NB4 (cell line): ENCODE measurements around the gene DOCK9.
A peak's percentile ranks its signal among the peaks of the same experiment; 100 is the strongest.

Experiments
- DNase-seq: peaks from one replicate; pipeline ENCODE4 v3.0.0; 2010; ENCODE audit warnings: low read depth
- H3K4me3 ChIP-seq: one replicate; pipeline ENCODE4 v1.5.1; 2011; ENCODE audit warnings: mild to moderate bottlenecking, low read depth, low read length, moderate library complexity
- MYC ChIP-seq: IDR thresholded peaks from 2 replicates; pipeline ENCODE4 v1.6.1; 2011; ENCODE audit warnings: low read depth, low read length
- POLR2A ChIP-seq: IDR thresholded peaks from 2 replicates; pipeline ENCODE4 v1.6.1; 2011; ENCODE audit warnings: mild to moderate bottlenecking; ENCODE audit not compliant: insufficient read length; ENCODE audit errors: extremely low read depth
- TF ChIP-seq, protein P1 (sequence below): IDR thresholded peaks from 2 replicates; pipeline ENCODE4 v1.6.1; 2011; ENCODE audit warnings: low read depth, low read length
- TF ChIP-seq, protein P2 (sequence below): IDR thresholded peaks from one replicate; pipeline ENCODE4 v1.5.1; 2012; ENCODE audit warnings: low read depth, low read length

Gene DOCK9

DNA sequence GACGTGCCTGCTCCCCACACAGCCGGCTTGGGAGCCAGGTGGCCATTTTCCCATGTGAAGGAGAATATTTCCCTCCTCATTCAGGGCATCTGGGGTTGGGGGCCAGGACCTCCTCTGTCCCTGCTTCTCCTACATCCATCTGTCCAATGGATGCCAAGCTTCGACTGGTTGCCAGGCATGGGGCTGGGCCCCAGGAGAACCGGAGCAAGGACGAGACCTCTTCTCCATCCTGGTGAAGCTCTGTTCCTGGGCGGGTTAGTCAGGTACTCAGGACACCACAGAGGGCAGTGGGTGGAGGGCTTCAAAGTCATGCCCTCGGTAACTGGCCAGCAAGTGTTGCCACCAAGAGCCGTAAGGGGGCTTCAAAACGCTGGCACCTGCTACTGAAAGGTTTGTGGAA lies 203.1 kb downstream of the DOCK9 start:
- H3K4me3 ChIP-seq: no peak overlapping the region
- no peak for DNase-seq
- TF ChIP-seq, protein P1, sequence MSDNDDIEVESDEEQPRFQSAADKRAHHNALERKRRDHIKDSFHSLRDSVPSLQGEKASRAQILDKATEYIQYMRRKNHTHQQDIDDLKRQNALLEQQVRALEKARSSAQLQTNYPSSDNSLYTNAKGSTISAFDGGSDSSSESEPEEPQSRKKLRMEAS: no peak
- TF ChIP-seq MYC: no peak
- no peak for TF ChIP-seq POLR2A
- TF ChIP-seq, protein P2, sequence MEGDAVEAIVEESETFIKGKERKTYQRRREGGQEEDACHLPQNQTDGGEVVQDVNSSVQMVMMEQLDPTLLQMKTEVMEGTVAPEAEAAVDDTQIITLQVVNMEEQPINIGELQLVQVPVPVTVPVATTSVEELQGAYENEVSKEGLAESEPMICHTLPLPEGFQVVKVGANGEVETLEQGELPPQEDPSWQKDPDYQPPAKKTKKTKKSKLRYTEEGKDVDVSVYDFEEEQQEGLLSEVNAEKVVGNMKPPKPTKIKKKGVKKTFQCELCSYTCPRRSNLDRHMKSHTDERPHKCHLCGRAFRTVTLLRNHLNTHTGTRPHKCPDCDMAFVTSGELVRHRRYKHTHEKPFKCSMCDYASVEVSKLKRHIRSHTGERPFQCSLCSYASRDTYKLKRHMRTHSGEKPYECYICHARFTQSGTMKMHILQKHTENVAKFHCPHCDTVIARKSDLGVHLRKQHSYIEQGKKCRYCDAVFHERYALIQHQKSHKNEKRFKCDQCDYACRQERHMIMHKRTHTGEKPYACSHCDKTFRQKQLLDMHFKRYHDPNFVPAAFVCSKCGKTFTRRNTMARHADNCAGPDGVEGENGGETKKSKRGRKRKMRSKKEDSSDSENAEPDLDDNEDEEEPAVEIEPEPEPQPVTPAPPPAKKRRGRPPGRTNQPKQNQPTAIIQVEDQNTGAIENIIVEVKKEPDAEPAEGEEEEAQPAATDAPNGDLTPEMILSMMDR: no peak

DNA sequence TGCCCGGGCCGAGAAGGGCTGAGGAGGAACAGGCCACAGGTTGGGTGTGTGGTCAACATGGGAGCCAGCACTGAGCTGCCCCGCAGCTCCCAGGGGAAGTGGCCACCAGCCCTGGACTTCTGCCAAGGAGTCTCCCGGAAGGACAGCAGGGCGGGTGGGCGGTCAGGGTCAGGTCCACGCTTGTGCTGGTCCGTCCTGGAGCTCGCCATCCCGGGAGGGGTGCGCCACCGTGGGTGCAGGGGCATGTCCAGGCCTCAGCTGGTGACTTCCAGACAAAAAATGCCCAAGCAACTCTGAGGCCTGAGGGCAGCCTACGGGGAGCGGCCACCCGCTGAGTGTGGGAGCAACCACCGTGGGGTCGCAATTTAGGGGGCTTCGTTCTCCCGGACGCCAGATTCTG lies 203.9 kb downstream of the DOCK9 start:
- TF ChIP-seq, protein P1: no peak
- TF ChIP-seq POLR2A: no peak
- TF ChIP-seq, protein P2: no peak
- no peak for TF ChIP-seq MYC
- DNase-seq: no peak
- H3K4me3 ChIP-seq: no peak overlapping the region

DNA sequence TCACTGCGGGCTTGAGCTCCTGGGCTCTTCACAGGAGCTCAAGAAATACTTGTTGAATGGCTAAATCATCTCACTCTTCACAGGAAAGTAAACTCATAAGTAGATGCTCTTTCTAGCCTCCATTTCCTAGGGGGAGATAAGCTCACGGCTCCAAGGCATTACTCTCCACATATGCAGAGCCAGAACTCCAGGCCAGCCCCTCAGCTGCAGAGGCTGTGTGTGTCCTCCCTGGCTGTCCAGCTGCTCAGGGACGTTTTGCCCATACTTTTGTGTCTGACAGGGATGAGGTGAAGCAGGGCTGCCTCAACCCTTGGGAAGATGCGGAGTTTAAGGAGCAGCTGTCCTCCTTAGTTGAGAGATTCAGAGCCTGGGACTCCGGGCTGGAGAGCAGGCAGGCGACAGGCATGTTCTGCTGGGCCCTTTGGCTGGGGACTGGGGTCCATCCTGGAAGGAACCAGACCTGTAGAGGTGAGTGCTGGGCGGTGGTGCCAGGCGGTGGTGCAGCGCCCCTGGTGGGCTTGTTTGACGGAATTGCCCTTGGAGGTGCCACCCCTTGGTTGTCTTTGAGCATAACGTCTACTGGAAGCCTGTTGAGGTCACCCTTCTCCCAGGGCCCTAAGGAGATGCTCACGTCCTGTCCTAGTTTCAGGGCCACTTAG lies 204.9 kb downstream of the DOCK9 start:
- DNase-seq: no peak
- TF ChIP-seq MYC (no peak), POLR2A (no peak)
- TF ChIP-seq, protein P1: no peak
- TF ChIP-seq, protein P2: peak; percentile 6
- H3K4me3 ChIP-seq: no peak overlapping the region

DNA sequence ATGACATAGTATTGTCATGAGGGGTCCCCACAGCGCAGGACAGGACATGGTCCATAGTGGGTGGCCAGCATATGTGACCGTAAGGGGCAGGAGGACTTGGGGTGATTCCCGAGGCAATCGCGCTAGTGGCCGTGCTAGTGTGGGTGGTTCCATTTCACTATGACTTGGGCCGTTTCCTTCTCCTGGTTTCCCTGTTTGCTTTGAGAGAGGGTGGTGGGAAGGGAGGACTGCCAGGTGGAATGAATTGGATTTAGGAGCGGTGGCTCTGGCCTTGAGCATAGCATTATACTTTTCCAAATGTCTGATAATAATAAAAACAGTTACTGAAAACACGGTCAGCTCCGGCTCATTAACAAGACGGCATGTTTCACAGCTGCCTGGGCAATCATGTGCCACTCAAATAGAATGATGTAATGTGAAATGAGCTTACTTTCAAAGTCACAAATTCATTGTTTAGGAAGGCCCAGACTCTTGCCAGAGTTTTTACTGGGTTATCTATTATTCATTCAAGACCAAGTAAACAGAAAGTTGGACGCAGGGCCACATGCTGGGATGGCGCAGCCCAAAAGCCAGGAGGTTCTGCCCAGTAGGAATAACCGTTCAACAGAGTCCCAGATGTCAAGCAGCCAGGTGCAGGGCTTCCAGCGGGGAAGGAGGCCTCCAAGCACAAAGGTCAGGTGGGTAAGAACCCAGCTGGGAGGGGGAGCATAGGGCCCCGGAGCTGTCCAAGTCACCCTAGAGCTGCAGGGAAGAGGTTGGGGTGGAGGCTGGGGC lies 205.8 kb downstream of the DOCK9 start:
- no peak overlapping the region for H3K4me3 ChIP-seq
- TF ChIP-seq, protein P2: no peak
- TF ChIP-seq, protein P1: no peak
- TF ChIP-seq MYC (no peak), POLR2A (no peak)
- DNase-seq: no peak

DNA sequence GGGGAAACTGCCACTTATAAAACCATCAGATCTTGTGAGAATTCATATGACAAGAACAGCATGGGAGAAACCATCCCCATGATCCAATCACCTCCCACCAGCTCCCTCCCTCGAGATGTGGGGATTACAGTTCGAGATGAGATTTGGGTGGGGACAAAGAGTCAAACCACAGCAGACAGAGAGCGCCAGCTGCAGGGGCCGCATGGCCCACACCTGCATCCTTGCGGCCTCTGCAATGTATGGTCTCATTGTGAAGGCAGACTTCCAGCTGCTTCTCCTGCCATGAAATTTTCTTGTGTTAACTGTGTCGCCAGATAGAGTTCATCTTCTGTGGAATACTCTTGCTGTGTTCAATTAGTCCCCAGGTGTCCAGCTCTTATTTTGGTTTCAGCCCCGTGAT lies 208.1 kb downstream of the DOCK9 start:
- TF ChIP-seq MYC: no peak
- TF ChIP-seq, protein P2: no peak
- no peak for TF ChIP-seq POLR2A
- TF ChIP-seq, protein P1: no peak
- no peak overlapping the region for H3K4me3 ChIP-seq
- no peak for DNase-seq
